SK-N-SH treated with all-trans-retinoic acid at 6 μM for 48 hours (cell line): ENCODE data around the gene SPOCK1.

Source experiments
- ATAC-seq: fragments of 200-7000 bp; cut with Tn5 transposase; 3 replicates; pipeline ENCODE4 v1.9.1; 2020; ENCODE audit warnings: mild to moderate bottlenecking, moderate library complexity
- ARNTL ChIP-seq: fragments of 450-650 bp; formaldehyde crosslinking; IDR thresholded peaks from 2 replicates; pipeline ENCODE4 v1.5.0; 2020; ENCODE audit warnings: low read depth, mild to moderate bottlenecking, moderate library complexity, borderline replicate concordance
- BACH2 ChIP-seq: fragments of 250-450 bp; sonication (Bioruptor Pico); IDR thresholded peaks from 2 replicates; pipeline ENCODE4 v1.9.0; 2021; ENCODE audit warnings: mild to moderate bottlenecking, borderline replicate concordance
- ESRRG ChIP-seq: fragments of 250-450 bp; sonication (Bioruptor Pico); IDR thresholded peaks from 2 replicates; pipeline ENCODE4 v1.6.1; 2021; ENCODE audit warnings: mild to moderate bottlenecking
- GLIS3 ChIP-seq: fragments of 250-450 bp; sonication (Bioruptor Pico); IDR thresholded peaks from 2 replicates; pipeline ENCODE4 v1.5.0; 2020; ENCODE audit warnings: mild to moderate bottlenecking, moderate library complexity
- ISL1 ChIP-seq: fragments of 250-450 bp; sonication (Bioruptor Pico); IDR thresholded peaks from 2 replicates; pipeline ENCODE4 v2.1.2; 2022; ENCODE audit warnings: mild to moderate bottlenecking, moderate library complexity
- OSR1 ChIP-seq: fragments of 250-450 bp; sonication (Bioruptor Pico); IDR thresholded peaks from 2 replicates; pipeline ENCODE4 v1.8.0; 2022; ENCODE audit warnings: moderate library complexity, mild to moderate bottlenecking, inconsistent platforms
- PPARA ChIP-seq: fragments of 250-450 bp; sonication (Bioruptor Pico); IDR thresholded peaks from 2 replicates; pipeline ENCODE4 v1.5.0; 2020; ENCODE audit warnings: mild to moderate bottlenecking, borderline replicate concordance
- RARB ChIP-seq: fragments of 250-450 bp; sonication (Bioruptor Pico); IDR thresholded peaks from 2 replicates; pipeline ENCODE4 v1.8.0; 2021; ENCODE audit warnings: mild to moderate bottlenecking, moderate library complexity
- SNAI2 ChIP-seq: fragments of 250-450 bp; sonication (Bioruptor Pico); IDR thresholded peaks from 2 replicates; pipeline ENCODE4 v1.5.0; 2020; ENCODE audit warnings: mild to moderate bottlenecking, moderate library complexity
- TCF4 ChIP-seq: fragments of 250-450 bp; sonication (Bioruptor Pico); IDR thresholded peaks from 2 replicates; pipeline ENCODE4 v1.8.0; 2021; ENCODE audit warnings: mild to moderate bottlenecking, moderate library complexity, borderline replicate concordance
- TOX ChIP-seq: fragments of 250-450 bp; sonication (Bioruptor Pico); IDR thresholded peaks from 2 replicates; pipeline ENCODE4 v1.8.0; 2021; ENCODE audit warnings: mild to moderate bottlenecking, moderate library complexity, borderline replicate concordance
- ZFP3 ChIP-seq: fragments of 250-450 bp; sonication (Bioruptor Pico); IDR thresholded peaks from 2 replicates; pipeline ENCODE4 v1.5.0; 2020; ENCODE audit warnings: mild to moderate bottlenecking, moderate library complexity
- ZFP30 ChIP-seq: fragments of 450-650 bp; formaldehyde crosslinking; IDR thresholded peaks from 2 replicates; pipeline ENCODE4 v1.5.0; 2022; ENCODE audit warnings: mild to moderate bottlenecking, moderate library complexity
- ZNF565 ChIP-seq: fragments of 450-650 bp; formaldehyde crosslinking; conservative IDR thresholded peaks from 2 replicates; pipeline ENCODE4 v1.5.0; 2020; ENCODE audit warnings: low read depth, mild to moderate bottlenecking, moderate library complexity
- ZNF70 ChIP-seq: fragments of 450-650 bp; formaldehyde crosslinking; IDR thresholded peaks from 2 replicates; pipeline ENCODE4 v1.5.0; 2020; ENCODE audit warnings: mild to moderate bottlenecking, moderate library complexity
- ZNF8 ChIP-seq: fragments of 450-650 bp; formaldehyde crosslinking; IDR thresholded peaks from 2 replicates; pipeline ENCODE4 v1.5.0; 2020; ENCODE audit warnings: mild to moderate bottlenecking, moderate library complexity
- TF ChIP-seq, protein P1 (sequence below): fragments of 250-450 bp; sonication (Bioruptor Pico); IDR thresholded peaks from 2 replicates; pipeline ENCODE4 v1.5.0; 2020; ENCODE audit warnings: mild to moderate bottlenecking, moderate library complexity
- TF ChIP-seq, protein P2 (sequence below): fragments of 250-450 bp; sonication (Bioruptor Pico); IDR thresholded peaks from 2 replicates; pipeline ENCODE4 v1.8.0; 2021; ENCODE audit warnings: low read depth, mild to moderate bottlenecking, moderate library complexity, borderline replicate concordance
- TF ChIP-seq, protein P3 (sequence below): fragments of 250-450 bp; sonication (Bioruptor Pico); IDR thresholded peaks from 2 replicates; pipeline ENCODE4 v1.8.0; 2020; ENCODE audit warnings: mild to moderate bottlenecking, moderate library complexity, borderline replicate concordance
- TF ChIP-seq, protein P4 (sequence below): fragments of 250-450 bp; sonication (Bioruptor Pico); IDR thresholded peaks from 2 replicates; pipeline ENCODE4 v1.5.1; 2021; ENCODE audit warnings: mild to moderate bottlenecking, moderate library complexity
- TF ChIP-seq, protein P5 (sequence below): fragments of 250-450 bp; sonication (Bioruptor Pico); IDR thresholded peaks from 2 replicates; pipeline ENCODE4 v1.5.1; 2020; ENCODE audit warnings: low read depth, mild to moderate bottlenecking, moderate library complexity

SPOCK1 gene

DNA sequence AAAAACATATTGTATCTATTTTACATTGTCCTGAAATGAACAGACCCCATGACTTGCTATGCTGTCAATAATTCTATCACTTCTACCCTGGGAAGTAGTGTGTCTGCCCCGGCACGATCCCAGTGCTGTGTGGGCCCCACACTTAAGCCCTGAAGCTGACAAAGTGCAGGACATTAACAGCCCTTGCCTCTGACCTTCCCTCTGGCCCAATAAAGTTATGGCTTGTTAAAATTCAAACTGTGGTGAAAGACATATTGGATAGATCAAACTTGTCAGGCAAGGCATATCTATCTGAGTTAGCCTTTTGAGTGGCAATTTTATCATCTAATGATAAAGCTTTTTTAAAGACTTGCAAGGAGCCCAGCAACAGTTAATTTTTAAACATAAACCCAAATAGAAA is 229.2 kb downstream of the SPOCK1 start:
- TF ChIP-seq, protein P1, sequence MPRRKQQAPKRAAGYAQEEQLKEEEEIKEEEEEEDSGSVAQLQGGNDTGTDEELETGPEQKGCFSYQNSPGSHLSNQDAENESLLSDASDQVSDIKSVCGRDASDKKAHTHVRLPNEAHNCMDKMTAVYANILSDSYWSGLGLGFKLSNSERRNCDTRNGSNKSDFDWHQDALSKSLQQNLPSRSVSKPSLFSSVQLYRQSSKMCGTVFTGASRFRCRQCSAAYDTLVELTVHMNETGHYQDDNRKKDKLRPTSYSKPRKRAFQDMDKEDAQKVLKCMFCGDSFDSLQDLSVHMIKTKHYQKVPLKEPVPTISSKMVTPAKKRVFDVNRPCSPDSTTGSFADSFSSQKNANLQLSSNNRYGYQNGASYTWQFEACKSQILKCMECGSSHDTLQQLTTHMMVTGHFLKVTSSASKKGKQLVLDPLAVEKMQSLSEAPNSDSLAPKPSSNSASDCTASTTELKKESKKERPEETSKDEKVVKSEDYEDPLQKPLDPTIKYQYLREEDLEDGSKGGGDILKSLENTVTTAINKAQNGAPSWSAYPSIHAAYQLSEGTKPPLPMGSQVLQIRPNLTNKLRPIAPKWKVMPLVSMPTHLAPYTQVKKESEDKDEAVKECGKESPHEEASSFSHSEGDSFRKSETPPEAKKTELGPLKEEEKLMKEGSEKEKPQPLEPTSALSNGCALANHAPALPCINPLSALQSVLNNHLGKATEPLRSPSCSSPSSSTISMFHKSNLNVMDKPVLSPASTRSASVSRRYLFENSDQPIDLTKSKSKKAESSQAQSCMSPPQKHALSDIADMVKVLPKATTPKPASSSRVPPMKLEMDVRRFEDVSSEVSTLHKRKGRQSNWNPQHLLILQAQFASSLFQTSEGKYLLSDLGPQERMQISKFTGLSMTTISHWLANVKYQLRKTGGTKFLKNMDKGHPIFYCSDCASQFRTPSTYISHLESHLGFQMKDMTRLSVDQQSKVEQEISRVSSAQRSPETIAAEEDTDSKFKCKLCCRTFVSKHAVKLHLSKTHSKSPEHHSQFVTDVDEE, result no peak
- TF ChIP-seq GLIS3 (CRISPR knock-in tag) (no peak), TCF4 (CRISPR knock-in tag) (no peak), ESRRG (CRISPR knock-in tag) (no peak), RARB (CRISPR knock-in tag) (no peak), ZNF70 (no peak), ZFP30 (CRISPR knock-in tag) (no peak), ARNTL (CRISPR knock-in tag) (no peak), SNAI2 (CRISPR knock-in tag) (no peak), OSR1 (no peak), ISL1 (CRISPR knock-in tag) (no peak), BACH2 (CRISPR knock-in tag) (no peak), ZNF8 (CRISPR knock-in tag) (no peak)
- TF ChIP-seq, protein P2, sequence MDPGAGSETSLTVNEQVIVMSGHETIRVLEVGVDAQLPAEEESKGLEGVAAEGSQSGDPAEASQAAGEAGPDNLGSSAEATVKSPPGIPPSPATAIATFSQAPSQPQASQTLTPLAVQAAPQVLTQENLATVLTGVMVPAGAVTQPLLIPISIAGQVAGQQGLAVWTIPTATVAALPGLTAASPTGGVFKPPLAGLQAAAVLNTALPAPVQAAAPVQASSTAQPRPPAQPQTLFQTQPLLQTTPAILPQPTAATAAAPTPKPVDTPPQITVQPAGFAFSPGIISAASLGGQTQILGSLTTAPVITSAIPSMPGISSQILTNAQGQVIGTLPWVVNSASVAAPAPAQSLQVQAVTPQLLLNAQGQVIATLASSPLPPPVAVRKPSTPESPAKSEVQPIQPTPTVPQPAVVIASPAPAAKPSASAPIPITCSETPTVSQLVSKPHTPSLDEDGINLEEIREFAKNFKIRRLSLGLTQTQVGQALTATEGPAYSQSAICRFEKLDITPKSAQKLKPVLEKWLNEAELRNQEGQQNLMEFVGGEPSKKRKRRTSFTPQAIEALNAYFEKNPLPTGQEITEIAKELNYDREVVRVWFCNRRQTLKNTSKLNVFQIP (CRISPR knock-in tag), result no peak
- TF ChIP-seq, protein P3, sequence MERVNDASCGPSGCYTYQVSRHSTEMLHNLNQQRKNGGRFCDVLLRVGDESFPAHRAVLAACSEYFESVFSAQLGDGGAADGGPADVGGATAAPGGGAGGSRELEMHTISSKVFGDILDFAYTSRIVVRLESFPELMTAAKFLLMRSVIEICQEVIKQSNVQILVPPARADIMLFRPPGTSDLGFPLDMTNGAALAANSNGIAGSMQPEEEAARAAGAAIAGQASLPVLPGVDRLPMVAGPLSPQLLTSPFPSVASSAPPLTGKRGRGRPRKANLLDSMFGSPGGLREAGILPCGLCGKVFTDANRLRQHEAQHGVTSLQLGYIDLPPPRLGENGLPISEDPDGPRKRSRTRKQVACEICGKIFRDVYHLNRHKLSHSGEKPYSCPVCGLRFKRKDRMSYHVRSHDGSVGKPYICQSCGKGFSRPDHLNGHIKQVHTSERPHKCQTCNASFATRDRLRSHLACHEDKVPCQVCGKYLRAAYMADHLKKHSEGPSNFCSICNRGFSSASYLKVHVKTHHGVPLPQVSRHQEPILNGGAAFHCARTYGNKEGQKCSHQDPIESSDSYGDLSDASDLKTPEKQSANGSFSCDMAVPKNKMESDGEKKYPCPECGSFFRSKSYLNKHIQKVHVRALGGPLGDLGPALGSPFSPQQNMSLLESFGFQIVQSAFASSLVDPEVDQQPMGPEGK, result no peak

DNA sequence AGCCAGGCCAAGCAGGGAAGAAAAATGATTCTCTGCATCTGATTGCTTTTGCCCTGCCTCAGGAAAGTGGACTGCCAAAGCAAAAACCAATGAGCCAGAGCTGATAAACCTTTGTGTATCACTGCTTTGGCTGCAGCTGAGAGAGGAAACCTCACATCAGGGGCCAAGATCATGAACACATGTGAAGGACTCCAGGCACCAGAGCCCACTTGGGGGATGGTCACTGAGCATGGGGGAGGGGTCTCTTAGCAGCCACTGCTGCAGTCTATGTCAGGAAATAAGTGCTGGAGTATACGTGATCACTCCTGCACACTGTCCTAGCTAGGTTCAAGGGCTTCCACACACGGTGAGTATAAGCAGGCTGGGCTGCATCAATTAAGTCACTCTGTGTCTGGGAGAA is 229.9 kb downstream of the SPOCK1 start:
- ATAC-seq, result no peak
- no peak for TF ChIP-seq TOX (CRISPR knock-in tag)
- TF ChIP-seq ZFP30 (CRISPR knock-in tag), result no peak
- no peak for TF ChIP-seq RARB (CRISPR knock-in tag)
- TF ChIP-seq ZNF70, result no peak
- TF ChIP-seq BACH2 (CRISPR knock-in tag), result no peak
- TF ChIP-seq TCF4 (CRISPR knock-in tag), result no peak
- no peak for TF ChIP-seq ESRRG (CRISPR knock-in tag)
- TF ChIP-seq ISL1 (CRISPR knock-in tag), result no peak
- TF ChIP-seq ZNF565 (CRISPR knock-in tag), result no peak
- TF ChIP-seq GLIS3 (CRISPR knock-in tag), result no peak
- no peak for TF ChIP-seq ZFP3
- TF ChIP-seq, protein P4, sequence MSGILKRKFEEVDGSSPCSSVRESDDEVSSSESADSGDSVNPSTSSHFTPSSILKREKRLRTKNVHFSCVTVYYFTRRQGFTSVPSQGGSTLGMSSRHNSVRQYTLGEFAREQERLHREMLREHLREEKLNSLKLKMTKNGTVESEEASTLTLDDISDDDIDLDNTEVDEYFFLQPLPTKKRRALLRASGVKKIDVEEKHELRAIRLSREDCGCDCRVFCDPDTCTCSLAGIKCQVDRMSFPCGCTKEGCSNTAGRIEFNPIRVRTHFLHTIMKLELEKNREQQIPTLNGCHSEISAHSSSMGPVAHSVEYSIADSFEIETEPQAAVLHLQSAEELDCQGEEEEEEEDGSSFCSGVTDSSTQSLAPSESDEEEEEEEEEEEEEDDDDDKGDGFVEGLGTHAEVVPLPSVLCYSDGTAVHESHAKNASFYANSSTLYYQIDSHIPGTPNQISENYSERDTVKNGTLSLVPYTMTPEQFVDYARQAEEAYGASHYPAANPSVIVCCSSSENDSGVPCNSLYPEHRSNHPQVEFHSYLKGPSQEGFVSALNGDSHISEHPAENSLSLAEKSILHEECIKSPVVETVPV (CRISPR knock-in tag), result no peak
- TF ChIP-seq ARNTL (CRISPR knock-in tag), result no peak

More for the DNA sequence above, 229.2 kb downstream of the SPOCK1 start:
- ATAC-seq, result no peak

DNA sequence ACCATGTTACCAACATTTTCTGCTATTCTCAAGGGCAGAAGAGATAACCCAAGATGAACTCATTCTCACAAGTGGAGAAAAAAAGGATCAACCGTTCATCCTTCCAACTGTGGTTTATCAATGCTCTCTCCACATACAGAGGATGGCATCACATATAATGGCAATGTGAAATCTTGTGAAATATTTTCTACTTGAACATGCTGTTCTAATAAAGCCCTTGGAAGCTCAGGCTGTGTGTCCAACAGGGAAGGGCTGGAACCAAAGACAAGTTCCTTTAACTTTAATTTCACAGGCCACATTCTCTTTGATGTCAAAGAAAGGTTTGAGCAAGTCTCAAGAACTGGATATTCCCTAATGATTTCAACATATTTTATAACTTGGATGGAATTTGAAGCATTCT is 230.5 kb downstream of the SPOCK1 start:
- ATAC-seq, result no peak
- no peak for TF ChIP-seq TCF4 (CRISPR knock-in tag)
- TF ChIP-seq RARB (CRISPR knock-in tag), result no peak
- TF ChIP-seq BACH2 (CRISPR knock-in tag), result no peak
- TF ChIP-seq, protein P4 (CRISPR knock-in tag), result no peak
- no peak for TF ChIP-seq TOX (CRISPR knock-in tag)
- TF ChIP-seq ESRRG (CRISPR knock-in tag), result no peak
- no peak for TF ChIP-seq ISL1 (CRISPR knock-in tag)
- TF ChIP-seq, protein P3, result no peak
- TF ChIP-seq, protein P1, result no peak
- TF ChIP-seq PPARA, result no peak
- no peak for TF ChIP-seq OSR1
- TF ChIP-seq, protein P5, sequence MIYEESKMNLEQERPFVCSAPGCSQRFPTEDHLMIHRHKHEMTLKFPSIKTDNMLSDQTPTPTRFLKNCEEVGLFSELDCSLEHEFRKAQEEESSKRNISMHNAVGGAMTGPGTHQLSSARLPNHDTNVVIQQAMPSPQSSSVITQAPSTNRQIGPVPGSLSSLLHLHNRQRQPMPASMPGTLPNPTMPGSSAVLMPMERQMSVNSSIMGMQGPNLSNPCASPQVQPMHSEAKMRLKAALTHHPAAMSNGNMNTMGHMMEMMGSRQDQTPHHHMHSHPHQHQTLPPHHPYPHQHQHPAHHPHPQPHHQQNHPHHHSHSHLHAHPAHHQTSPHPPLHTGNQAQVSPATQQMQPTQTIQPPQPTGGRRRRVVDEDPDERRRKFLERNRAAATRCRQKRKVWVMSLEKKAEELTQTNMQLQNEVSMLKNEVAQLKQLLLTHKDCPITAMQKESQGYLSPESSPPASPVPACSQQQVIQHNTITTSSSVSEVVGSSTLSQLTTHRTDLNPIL (CRISPR knock-in tag), result no peak
